ENCODE data around the gene SLC27A1. TPM values are rescaled to one million over a fixed set of nuclear protein-coding genes. Genes with fewer than 3 reads are reported as not detected.
A peak's percentile ranks its signal among the peaks of the same experiment; 100 is the strongest.

SLC27A1 gene
- total RNA-seq, 2 donors from 2014 or later: 29.1 to 36.4 TPM

DNA sequence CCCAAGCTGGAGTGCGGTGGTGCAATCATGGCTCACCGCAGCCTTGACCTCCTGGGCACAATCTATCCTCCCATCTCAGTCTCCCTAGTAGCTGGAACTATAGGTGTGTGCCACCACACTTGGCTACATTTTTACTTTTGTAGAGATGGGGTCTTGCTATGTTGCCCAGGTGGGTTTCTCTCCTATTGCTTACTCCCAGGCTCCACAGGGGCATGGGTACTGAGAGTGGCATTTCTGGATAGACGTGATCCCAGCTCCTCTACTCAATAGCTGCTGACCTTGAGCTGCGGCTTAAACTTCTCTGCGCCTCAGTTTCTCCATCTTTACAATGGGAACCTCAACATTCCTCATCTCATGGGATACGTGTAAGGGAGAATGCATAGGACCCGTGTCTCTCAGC is 38.9 kb upstream of the SLC27A1 start:
- TF ChIP-seq, protein P1, sequence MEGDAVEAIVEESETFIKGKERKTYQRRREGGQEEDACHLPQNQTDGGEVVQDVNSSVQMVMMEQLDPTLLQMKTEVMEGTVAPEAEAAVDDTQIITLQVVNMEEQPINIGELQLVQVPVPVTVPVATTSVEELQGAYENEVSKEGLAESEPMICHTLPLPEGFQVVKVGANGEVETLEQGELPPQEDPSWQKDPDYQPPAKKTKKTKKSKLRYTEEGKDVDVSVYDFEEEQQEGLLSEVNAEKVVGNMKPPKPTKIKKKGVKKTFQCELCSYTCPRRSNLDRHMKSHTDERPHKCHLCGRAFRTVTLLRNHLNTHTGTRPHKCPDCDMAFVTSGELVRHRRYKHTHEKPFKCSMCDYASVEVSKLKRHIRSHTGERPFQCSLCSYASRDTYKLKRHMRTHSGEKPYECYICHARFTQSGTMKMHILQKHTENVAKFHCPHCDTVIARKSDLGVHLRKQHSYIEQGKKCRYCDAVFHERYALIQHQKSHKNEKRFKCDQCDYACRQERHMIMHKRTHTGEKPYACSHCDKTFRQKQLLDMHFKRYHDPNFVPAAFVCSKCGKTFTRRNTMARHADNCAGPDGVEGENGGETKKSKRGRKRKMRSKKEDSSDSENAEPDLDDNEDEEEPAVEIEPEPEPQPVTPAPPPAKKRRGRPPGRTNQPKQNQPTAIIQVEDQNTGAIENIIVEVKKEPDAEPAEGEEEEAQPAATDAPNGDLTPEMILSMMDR (IDR thresholded peaks at IDR 0.05): no peak
- Histone ChIP-seq H3K27ac (no peak overlapping the region), H3K4me3 (no peak overlapping the region), H3K36me3 (no peaks in the 10 kb centered on the region), H3K27me3 (replicated peaks; ENCODE audit: insufficient read depth) (no peaks in the 10 kb centered on the region), H3K4me1 (ENCODE audit: control insufficient read depth in 1 of 2, low read depth in 2 of 2) (no peaks in the 10 kb centered on the region), H3K9me3 (no peaks in the 10 kb centered on the region)
- no peak for DNase-seq (ENCODE audit: low spot score)
- ATAC-seq (ENCODE audit: insufficient number of reproducible peaks, low FRiP score, low read depth): no peak

DNA sequence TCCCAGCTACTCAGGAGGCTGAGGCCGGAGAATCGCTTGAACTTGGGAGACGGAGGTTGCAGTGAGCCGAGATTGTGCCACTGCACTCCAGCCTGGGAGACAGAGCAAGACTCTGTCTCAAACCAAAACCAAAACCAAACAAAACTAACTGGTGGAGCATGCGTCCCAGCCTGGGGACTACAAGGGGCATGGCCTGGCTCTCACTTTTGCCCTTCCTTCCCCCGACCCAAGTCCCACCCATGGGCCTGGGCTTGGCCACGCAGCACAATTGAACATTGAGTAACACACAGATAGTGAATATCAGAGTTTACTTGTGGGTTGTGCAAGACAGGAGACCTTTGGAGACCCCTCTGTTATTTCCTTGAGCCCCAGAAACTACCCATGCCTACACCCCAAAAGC is 35.1 kb upstream of the SLC27A1 start:
- ATAC-seq (ENCODE audit: insufficient number of reproducible peaks, low FRiP score, low read depth) (no peak), DNase-seq (ENCODE audit: low spot score) (no peak)
- H3K9me3 ChIP-seq: no peaks in the 10 kb centered on the region
- TF ChIP-seq, protein P1 (IDR thresholded peaks at IDR 0.05): no peak
- H3K4me3 ChIP-seq: no peak overlapping the region
- no peak overlapping the region for H3K27ac ChIP-seq
- no peaks in the 10 kb centered on the region for H3K27me3 ChIP-seq (replicated peaks; ENCODE audit: insufficient read depth)
- no peaks in the 10 kb centered on the region for H3K4me1 ChIP-seq (ENCODE audit: control insufficient read depth in 1 of 2, low read depth in 2 of 2)
- H3K36me3 ChIP-seq: no peaks in the 10 kb centered on the region

DNA sequence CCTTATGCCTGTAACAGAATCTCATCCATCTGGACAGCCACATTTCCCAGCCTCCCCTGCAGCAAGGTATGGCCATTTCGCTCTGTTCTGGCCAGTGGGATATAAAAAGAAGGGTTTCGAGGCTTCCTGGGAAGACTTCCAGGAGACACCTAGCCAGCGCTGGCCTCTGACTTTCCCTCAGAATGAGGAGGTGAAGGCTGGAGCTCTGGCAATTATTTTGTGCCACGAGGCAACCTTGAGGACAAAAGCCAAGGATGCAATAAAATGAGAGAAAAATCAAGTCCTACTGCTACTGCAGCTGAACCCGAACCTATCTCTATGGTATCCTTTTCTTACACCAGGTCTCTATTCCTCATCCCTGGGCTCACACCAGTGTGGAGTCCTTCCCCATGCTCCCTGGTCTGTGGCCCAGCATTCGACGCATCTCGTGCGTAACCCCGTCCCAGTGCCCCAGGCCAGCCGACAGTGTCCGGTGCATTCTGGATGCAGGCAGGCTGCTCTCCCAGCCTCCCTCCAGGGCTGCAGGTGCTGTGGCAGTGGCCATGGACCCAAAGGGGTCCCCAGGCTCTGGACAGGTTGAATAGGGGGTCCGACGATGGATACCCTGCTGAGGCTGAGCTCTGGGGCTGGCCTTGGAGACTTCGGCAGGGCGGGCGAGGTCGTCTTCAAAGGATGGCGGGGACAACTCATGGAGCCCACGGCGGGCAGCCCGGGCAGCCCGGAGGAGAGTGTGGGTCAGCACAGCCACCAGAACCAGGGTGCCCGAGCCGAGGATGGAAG is 34.0 kb upstream of the SLC27A1 start:
- H3K4me3 ChIP-seq: no peak overlapping the region
- TF ChIP-seq, protein P1 (IDR thresholded peaks at IDR 0.05): no peak

DNA sequence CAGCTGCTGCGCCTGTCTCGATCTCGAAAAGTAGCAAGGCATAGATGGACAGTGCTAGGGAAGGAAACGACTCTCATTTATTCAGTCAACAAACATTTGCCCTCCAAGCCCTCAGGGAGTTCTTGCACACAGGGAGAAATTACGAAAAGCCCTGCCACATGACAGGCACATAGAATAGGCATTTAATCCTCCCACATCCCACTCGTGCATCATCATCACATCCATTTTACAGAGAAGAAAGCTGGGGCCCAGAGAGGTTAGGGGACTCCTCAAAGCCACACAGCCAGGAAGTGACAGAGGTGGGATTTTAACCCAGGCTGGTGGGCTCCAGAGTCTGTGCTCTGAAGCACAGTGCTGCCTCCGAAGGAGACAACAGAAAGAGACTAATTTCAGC is 33.5 kb upstream of the SLC27A1 start:
- no peaks in the 10 kb centered on the region for H3K27me3 ChIP-seq (replicated peaks; ENCODE audit: insufficient read depth)
- DNase-seq (ENCODE audit: low spot score) (no peak), ATAC-seq (ENCODE audit: insufficient number of reproducible peaks, low FRiP score, low read depth) (no peak)
- TF ChIP-seq, protein P1 (IDR thresholded peaks at IDR 0.05): no peak
- no peaks in the 10 kb centered on the region for H3K9me3 ChIP-seq
- no peaks in the 10 kb centered on the region for H3K4me1 ChIP-seq (ENCODE audit: control insufficient read depth in 1 of 2, low read depth in 2 of 2)
- no peaks in the 10 kb centered on the region for H3K36me3 ChIP-seq
- H3K4me3 ChIP-seq: no peak overlapping the region
- H3K27ac ChIP-seq: no peak overlapping the region

More for the DNA sequence above, 34.0 kb upstream of the SLC27A1 start:
- no peak for DNase-seq (ENCODE audit: low spot score)
- ATAC-seq (ENCODE audit: insufficient number of reproducible peaks, low FRiP score, low read depth): no peak
- H3K36me3 ChIP-seq: no peaks in the 10 kb centered on the region
- H3K27ac ChIP-seq: no peak overlapping the region
- no peaks in the 10 kb centered on the region for H3K27me3 ChIP-seq (replicated peaks; ENCODE audit: insufficient read depth)
- H3K9me3 ChIP-seq: no peaks in the 10 kb centered on the region
- H3K4me1 ChIP-seq (ENCODE audit: control insufficient read depth in 1 of 2, low read depth in 2 of 2): no peaks in the 10 kb centered on the region

DNA sequence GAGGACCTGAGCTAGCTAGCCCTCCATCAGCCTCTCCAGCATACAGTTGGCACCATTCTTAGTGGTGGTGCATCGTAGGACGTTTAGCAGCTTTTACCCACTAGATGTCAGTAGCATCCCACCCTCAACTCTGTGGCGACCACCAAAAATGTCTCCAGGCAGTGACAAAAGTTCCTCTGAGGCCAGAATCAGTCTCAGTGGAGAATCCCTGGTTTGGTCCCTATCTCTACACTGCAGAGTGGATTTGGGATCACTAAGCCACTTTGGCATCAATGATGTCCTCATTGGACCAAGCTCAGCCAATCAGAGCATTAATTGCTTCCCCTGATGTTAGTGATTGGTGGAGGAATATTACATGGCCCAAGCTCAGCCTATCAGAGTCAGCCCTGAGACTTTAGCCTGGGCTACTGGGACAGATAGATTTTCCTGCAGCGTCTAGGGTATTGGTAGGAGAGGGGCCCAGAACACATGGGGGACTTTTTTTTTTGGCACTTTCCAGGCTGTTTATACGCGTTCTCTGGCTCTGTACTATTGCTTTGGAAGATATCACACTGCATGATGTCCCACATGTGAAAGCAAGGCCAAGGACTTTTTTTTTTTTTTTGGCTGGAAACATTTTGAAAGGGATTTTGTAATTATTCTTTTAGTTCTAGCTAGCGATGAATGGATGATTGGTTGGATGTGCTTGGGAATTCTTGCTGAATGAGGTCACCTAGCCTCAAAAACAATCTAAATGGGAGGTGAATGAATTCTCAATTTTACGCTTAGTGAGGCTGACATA is 28.9 kb upstream of the SLC27A1 start:
- H3K27me3 ChIP-seq (replicated peaks; ENCODE audit: insufficient read depth): no peaks in the 10 kb centered on the region
- DNase-seq (ENCODE audit: low spot score): no peak
- no peaks in the 10 kb centered on the region for H3K4me1 ChIP-seq (ENCODE audit: control insufficient read depth in 1 of 2, low read depth in 2 of 2)
- H3K4me3 ChIP-seq: no peak overlapping the region
- no peak for ATAC-seq (ENCODE audit: insufficient number of reproducible peaks, low FRiP score, low read depth)
- no peaks in the 10 kb centered on the region for H3K9me3 ChIP-seq
- TF ChIP-seq, protein P1 (IDR thresholded peaks at IDR 0.05): peak; percentile 12
- H3K36me3 ChIP-seq: no peaks in the 10 kb centered on the region
- no peak overlapping the region for H3K27ac ChIP-seq
